B cell (primary cell): Measurements from ENCODE around the gene HS1BP3. TPM values are rescaled to one million over a fixed set of nuclear protein-coding genes. Genes with fewer than 3 reads are reported as not detected.

ENCODE experiments used
- ATAC-seq: fragments of 200-7000 bp; cut with Tn5 transposase; one replicate; pipeline ENCODE4 v1.10.0; 2021; ENCODE audit warnings: low read depth, mild to moderate bottlenecking, moderate number of reproducible peaks, moderate library complexity
- CTCF ChIA-PET: fragments of 350-600 bp; sonication (Branson Sonifier 250); formaldehyde crosslinking; loops from one replicate; lab custom pipeline; 2021; ENCODE audit warnings: antibody characterized with exemption, inconsistent platforms; lab: Charles Lee
- POLR2A ChIA-PET: fragments of 350-600 bp; sonication (Branson Sonifier 250); formaldehyde crosslinking; loops from one replicate; lab custom pipeline; 2021; ENCODE audit warnings: antibody characterized with exemption; lab: Charles Lee
- DNase-seq: peaks from one replicate; pipeline ENCODE4 v3.0.0; 2013
- H2AFZ ChIP-seq: 2 replicates; pipeline ENCODE4 v1.6.1; 2012; ENCODE audit warnings: mild to moderate bottlenecking, low read depth, low read length; ENCODE audit not compliant: insufficient read depth, poor library complexity, severe bottlenecking
- H3K27ac ChIP-seq, 2 donors: 1 replicate in 1 of 2; 2 replicates in 1 of 2; pipeline ENCODE4 v1.5.1; 2012 to 2013; ENCODE audit warnings: low read length in 2 of 2, mild to moderate bottlenecking in 2 of 2, moderate library complexity in 1 of 2
- H3K27me3 ChIP-seq, 4 experiments: fragments of 200-600 bp in 1 of 4; sonication (generic) in 1 of 4; replicated peaks in 1 of 4; 1 replicate in 2 of 4; 2 replicates in 2 of 4; pipeline versions ENCODE4 v1.6.1 to v1.7.0; 2013 to 2016; ENCODE audit warnings: low read length in 3 of 4, mild to moderate bottlenecking in 2 of 4, mixed read lengths in 1 of 4, moderate library complexity in 1 of 4; ENCODE audit not compliant: insufficient read depth in 4 of 4, control insufficient read depth in 3 of 4; ENCODE audit errors: control extremely low read depth in 1 of 4
- H3K36me3 ChIP-seq, 2 experiments: replicated peaks in 1 of 2; 1 replicate in 1 of 2; 2 replicates in 1 of 2; pipeline versions ENCODE4 v1.6.1 to v1.7.1; 2013; ENCODE audit warnings: low read length in 1 of 2; ENCODE audit not compliant: insufficient read depth in 2 of 2, control insufficient read depth in 1 of 2; ENCODE audit errors: control extremely low read depth in 1 of 2, extremely low read depth in 1 of 2
- H3K4me1 ChIP-seq, 2 donors: fragments of 200-600 bp in 1 of 2; sonication (generic) in 1 of 2; 1 replicate in 1 of 2; 2 replicates in 1 of 2; pipeline versions ENCODE4 v1.5.1 to v1.6.1; 2013 to 2017; ENCODE audit warnings: low read length in 2 of 2; ENCODE audit not compliant: control insufficient read depth in 2 of 2, insufficient read depth in 2 of 2
- H3K4me2 ChIP-seq: replicated peaks from 2 replicates; pipeline ENCODE3; 2012; ENCODE audit warnings: mild to moderate bottlenecking, low read depth, low read length; ENCODE audit not compliant: poor library complexity, severe bottlenecking
- H3K4me3 ChIP-seq, 5 experiments: fragments of 200-600 bp in 1 of 5; sonication (generic) in 1 of 5; 1 replicate in 3 of 5; 2 replicates in 2 of 5; pipeline versions ENCODE4 v1.5.1 to v1.7.0; 2011 to 2016; ENCODE audit warnings: low read length in 4 of 5, mild to moderate bottlenecking in 4 of 5, low read depth in 2 of 5, control low read depth in 1 of 5, moderate library complexity in 1 of 5; ENCODE audit not compliant: insufficient read depth in 1 of 5; ENCODE audit errors: control extremely low read depth in 1 of 5, extremely low read depth in 1 of 5
- H3K79me2 ChIP-seq: fragments of 200-600 bp; sonication (generic); one replicate; pipeline ENCODE4 v1.6.0; 2016; ENCODE audit warnings: low read length; ENCODE audit not compliant: control insufficient read depth, insufficient read depth
- H3K9ac ChIP-seq: fragments of 200-600 bp; sonication (generic); 2 replicates; pipeline ENCODE4 v1.6.1; 2017; ENCODE audit warnings: mild to moderate bottlenecking, low read length, moderate library complexity
- H3K9me3 ChIP-seq, 3 donors: one replicate each; pipeline versions ENCODE4 v1.6.1 to v1.7.1; 2013; ENCODE audit warnings: low read length in 2 of 3; ENCODE audit not compliant: control insufficient read depth in 2 of 3, insufficient read depth in 1 of 3; ENCODE audit errors: control extremely low read depth in 1 of 3
- H4K20me1 ChIP-seq: 2 replicates; pipeline ENCODE4 v1.6.0; 2012; ENCODE audit warnings: mild to moderate bottlenecking, low read length; ENCODE audit not compliant: insufficient read depth, control insufficient read depth, poor library complexity, severe bottlenecking
- H3K27ac Mint-ChIP-seq: one replicate; pipeline ENCODE4 v1.8.0; 2021; ENCODE audit warnings: mixed read lengths
- H3K27me3 Mint-ChIP-seq: one replicate; pipeline ENCODE4 v1.8.0; 2021; ENCODE audit warnings: mixed read lengths
- H3K4me1 Mint-ChIP-seq: one replicate; pipeline ENCODE4 v1.8.0; 2021; ENCODE audit warnings: mixed read lengths
- H3K4me3 Mint-ChIP-seq: one replicate; pipeline ENCODE4 v1.8.0; 2021; ENCODE audit warnings: mixed read lengths
- H3K9me3 Mint-ChIP-seq: one replicate; pipeline ENCODE4 v1.8.0; 2022; ENCODE audit warnings: mixed read lengths; ENCODE audit not compliant: insufficient read depth
- CTCF ChIP-seq: fragments of 200-600 bp; IDR thresholded peaks from one replicate; pipeline ENCODE4 v1.8.0; 2022; ENCODE audit warnings: antibody characterized with exemption, mild to moderate bottlenecking
- EZH2 ChIP-seq: IDR thresholded peaks from 2 replicates; pipeline ENCODE4 v1.6.1; 2012; ENCODE audit warnings: borderline replicate concordance, low read depth, mild to moderate bottlenecking, moderate library complexity, low read length; ENCODE audit not compliant: insufficient read depth, poor library complexity, severe bottlenecking
- WGBS: methylation state at CpG from one replicate; pipeline ENCODE4 v1.1.5; 2013; ENCODE audit warnings: missing lambda C conversion rate; ENCODE audit not compliant: insufficient coverage; 5-methylcytosine and 5-hydroxymethylcytosine counted together
- intact Hi-C: fragments of 100-400 bp; cut with micrococcal nuclease; formaldehyde crosslinking; loops from one replicate; pipeline ENCODE4 v1.10.0; 2022
- polyA plus RNA-seq: library from polyadenylated mRNA; depleted of rRNA; stranded (reverse); fragments of >200 nt; gene quantifications from 2 replicates; pipeline ENCODE4 v1.2.3, GENCODE V29; 2012
- total RNA-seq, 2 donors: library from RNA; stranded (reverse); fragments of 120-200 nt in 1 of 2; gene quantifications; 1 replicate in 1 of 2; 2 replicates in 1 of 2; pipeline versions ENCODE4 v1.2.3 to v1.2.4, GENCODE V29; 2013 to 2022

The HS1BP3 gene
- total and polyA plus RNA-seq, 2 donors (not counting 1 experiment from before 2014, with no cell fraction given), result 27.8 to 28.7 TPM

- H3K4me2 ChIP-seq, result no peak overlapping the region
- no peak overlapping the region for H3K27ac Mint-ChIP-seq
- no peaks in the 10 kb centered on the region for H4K20me1 ChIP-seq
These were observed 53.7 kb downstream of the HS1BP3 start for GRCh38 chr2:20596973-20597859.

More at GRCh38 chr2:20596973-20597859, 53.7 kb downstream of the HS1BP3 start:
- intact Hi-C loops, result loop anchor here (1.0 to 5.0 kb wide), 2 partner anchors 55 to 72 kb away; partner anchors contain the start of gene HS1BP3
- 59% methylated on average over 5 of the region's 9 CpGs for WGBS
- Mint-ChIP-seq H3K4me3 (no peak overlapping the region), H3K27me3 (peaks cover 19% of the 10 kb centered on the region), H3K4me1 (peaks cover 49% of the 10 kb centered on the region), H3K9me3 (no peaks in the 10 kb centered on the region)
- Histone ChIP-seq H2AFZ (no peak overlapping the region), H3K9me3 (no peaks in the 10 kb centered on the region), H3K79me2 (no peaks in the 10 kb centered on the region), H3K27me3 (peaks cover 0 to 14% (median 6%) of the 10 kb centered on the region in 4 experiments), H3K36me3 (peaks cover 0 to 2% of the 10 kb centered on the region in 2 experiments), H3K27ac (no peak overlapping the region), H3K9ac (no peak overlapping the region), H3K4me1 (peaks cover 37 to 45% of the 10 kb centered on the region in 2 donors), H3K4me3 (no peak overlapping the region)
- TF ChIP-seq EZH2 (no peak), CTCF (no peak)
- ChIA-PET CTCF (interaction anchor here (1.3 kb wide), 1 partner anchor 8 kb away, joined by 3 read pairs; no protein-coding TSS in a partner anchor), POLR2A (no interaction called here)
- DNase-seq (no peak), ATAC-seq (no peak)
